Ovary (tissue), 3 donors: ENCODE results near the gene IL22.

Experiments used
- POLR2A ChIP-seq: fragments of 450-650 bp; IDR thresholded peaks from one replicate; pipeline ENCODE4 v1.6.1; 2017; ENCODE audit warnings: antibody characterized with exemption, mild to moderate bottlenecking, moderate library complexity
- TF ChIP-seq, protein P1 (sequence below), 3 donors: fragments of 450-650 bp in 2 of 3; fragments of 200-600 bp in 1 of 3; IDR thresholded peaks; one replicate each; pipeline versions ENCODE4 v1.5.1 to v1.8.0; 2016 to 2022; ENCODE audit warnings: antibody characterized with exemption in 3 of 3, mild to moderate bottlenecking in 1 of 3
- donor health status: DM: no; HTN: no; CAD: no.

DNA sequence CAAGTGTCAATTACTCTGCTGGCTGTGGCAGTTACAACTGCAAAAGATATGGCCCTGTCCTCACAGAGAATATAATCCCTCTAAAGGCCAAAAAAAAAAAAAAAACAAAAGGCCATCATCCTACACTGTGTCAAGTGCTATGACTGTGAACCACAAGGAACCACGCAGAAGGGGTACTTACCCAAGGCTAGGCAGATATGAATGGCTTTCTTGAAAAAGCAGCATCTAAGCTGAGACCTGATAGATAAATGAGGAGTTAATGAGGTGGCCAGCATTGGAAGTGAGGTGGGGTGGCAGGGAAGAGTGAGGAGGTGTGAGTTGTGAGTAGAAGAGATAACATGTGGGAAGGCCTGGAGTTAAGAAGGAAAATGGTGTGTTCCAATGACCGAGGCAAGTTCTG lies 16.4 kb upstream of the IL22 start:
- TF ChIP-seq, protein P1, sequence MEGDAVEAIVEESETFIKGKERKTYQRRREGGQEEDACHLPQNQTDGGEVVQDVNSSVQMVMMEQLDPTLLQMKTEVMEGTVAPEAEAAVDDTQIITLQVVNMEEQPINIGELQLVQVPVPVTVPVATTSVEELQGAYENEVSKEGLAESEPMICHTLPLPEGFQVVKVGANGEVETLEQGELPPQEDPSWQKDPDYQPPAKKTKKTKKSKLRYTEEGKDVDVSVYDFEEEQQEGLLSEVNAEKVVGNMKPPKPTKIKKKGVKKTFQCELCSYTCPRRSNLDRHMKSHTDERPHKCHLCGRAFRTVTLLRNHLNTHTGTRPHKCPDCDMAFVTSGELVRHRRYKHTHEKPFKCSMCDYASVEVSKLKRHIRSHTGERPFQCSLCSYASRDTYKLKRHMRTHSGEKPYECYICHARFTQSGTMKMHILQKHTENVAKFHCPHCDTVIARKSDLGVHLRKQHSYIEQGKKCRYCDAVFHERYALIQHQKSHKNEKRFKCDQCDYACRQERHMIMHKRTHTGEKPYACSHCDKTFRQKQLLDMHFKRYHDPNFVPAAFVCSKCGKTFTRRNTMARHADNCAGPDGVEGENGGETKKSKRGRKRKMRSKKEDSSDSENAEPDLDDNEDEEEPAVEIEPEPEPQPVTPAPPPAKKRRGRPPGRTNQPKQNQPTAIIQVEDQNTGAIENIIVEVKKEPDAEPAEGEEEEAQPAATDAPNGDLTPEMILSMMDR (IDR thresholded peaks at IDR 0.05): no peak
- TF ChIP-seq POLR2A: no peak
